Measurements from ENCODE around the gene PTPN2. TPM values are rescaled to one million over a fixed set of nuclear protein-coding genes. Genes with fewer than 3 reads are reported as not detected.

The PTPN2 gene
- polyA plus RNA-seq, 1 experiment = 25.9 TPM

DNA sequence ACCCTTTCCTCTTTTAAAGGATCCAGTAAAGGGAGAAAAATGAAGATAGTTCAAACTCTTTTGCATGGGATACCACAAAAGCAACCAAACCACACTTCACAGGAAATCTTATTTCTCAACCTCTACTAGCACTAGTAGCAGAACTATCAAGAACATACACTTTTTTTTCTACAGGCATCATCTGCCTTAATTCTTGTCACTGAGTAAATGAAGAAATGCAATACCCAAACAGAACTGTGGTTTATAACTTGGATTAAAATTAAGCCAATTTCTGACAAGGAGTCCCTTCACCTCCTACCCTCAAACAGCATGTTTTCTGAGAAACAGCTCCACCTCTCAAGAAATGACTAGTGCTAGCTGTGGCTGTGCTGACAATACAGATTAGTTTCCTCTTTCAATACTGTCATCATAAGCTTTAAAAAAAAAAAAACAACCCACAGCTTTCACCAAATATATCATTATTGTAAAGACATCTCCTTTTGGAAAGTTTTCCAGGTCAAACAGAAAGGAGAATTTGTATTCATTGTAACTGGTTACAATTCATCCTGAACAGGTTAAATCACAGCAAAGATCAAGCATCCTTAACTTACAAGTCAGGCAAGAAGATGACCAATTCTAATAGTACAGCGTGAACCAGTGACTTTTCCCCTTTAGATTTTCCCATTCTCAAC, 44.4 kb downstream of the PTPN2 start:
- Histone ChIP-seq H3K27ac (ENCODE audit: low read depth, low read length) (no peak overlapping the region), H3K9me3 (ENCODE audit: control insufficient read depth, insufficient read depth, low read length) (no peaks in the 10 kb centered on the region), H3K4me3 (ENCODE audit: low read depth, low read length) (no peak overlapping the region), H3K27me3 (ENCODE audit: control insufficient read depth, insufficient read depth, low read length) (no peaks in the 10 kb centered on the region)
- ChIA-PET POLR2A (interaction anchor here (0.6 kb wide), 1 partner anchor 44 kb away, joined by 6 read pairs; the partner anchor contains the start of gene PTPN2), CTCF (interaction anchor here (1.1 kb wide), 1 partner anchor 41 kb away, joined by 3 read pairs; no protein-coding TSS in a partner anchor)
- TF ChIP-seq, protein P1, sequence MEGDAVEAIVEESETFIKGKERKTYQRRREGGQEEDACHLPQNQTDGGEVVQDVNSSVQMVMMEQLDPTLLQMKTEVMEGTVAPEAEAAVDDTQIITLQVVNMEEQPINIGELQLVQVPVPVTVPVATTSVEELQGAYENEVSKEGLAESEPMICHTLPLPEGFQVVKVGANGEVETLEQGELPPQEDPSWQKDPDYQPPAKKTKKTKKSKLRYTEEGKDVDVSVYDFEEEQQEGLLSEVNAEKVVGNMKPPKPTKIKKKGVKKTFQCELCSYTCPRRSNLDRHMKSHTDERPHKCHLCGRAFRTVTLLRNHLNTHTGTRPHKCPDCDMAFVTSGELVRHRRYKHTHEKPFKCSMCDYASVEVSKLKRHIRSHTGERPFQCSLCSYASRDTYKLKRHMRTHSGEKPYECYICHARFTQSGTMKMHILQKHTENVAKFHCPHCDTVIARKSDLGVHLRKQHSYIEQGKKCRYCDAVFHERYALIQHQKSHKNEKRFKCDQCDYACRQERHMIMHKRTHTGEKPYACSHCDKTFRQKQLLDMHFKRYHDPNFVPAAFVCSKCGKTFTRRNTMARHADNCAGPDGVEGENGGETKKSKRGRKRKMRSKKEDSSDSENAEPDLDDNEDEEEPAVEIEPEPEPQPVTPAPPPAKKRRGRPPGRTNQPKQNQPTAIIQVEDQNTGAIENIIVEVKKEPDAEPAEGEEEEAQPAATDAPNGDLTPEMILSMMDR (IDR thresholded peaks at IDR 0.05; ENCODE audit: low read depth, low read length) = no peak
- no peak for DNase-seq (ENCODE audit: low read depth, low spot score)

DNA sequence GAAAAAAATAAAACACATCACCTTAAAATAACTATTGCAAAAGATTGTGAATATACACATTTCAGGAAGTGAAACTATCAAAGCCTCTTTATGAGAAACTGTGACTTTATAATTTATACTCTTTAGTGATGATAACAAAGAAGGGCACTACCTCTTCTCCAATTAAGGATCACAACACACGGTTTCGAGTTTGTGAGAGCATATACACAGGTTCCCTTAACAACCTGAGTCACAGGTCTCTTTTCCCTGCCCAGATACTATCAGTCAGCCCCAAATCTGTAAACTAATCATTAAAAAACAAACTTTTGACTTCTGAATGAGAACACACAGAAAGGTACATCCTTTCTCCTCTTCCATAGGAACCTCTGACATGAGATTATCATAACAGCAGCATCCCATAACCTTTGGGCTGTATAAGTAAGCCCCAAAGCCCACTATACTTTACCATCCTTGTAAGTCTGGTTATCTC, 44.9 kb downstream of the PTPN2 start:
- TF ChIP-seq, protein P1 (IDR thresholded peaks at IDR 0.05; ENCODE audit: low read depth, low read length) = no peak
- ChIA-PET CTCF (no interaction called here), POLR2A (no interaction called here)
- Histone ChIP-seq H3K9me3 (ENCODE audit: control insufficient read depth, insufficient read depth, low read length) (no peaks in the 10 kb centered on the region), H3K27me3 (ENCODE audit: control insufficient read depth, insufficient read depth, low read length) (no peaks in the 10 kb centered on the region), H3K4me3 (ENCODE audit: low read depth, low read length) (no peak overlapping the region), H3K27ac (ENCODE audit: low read depth, low read length) (no peak overlapping the region)
- DNase-seq (ENCODE audit: low read depth, low spot score) = no peak

DNA sequence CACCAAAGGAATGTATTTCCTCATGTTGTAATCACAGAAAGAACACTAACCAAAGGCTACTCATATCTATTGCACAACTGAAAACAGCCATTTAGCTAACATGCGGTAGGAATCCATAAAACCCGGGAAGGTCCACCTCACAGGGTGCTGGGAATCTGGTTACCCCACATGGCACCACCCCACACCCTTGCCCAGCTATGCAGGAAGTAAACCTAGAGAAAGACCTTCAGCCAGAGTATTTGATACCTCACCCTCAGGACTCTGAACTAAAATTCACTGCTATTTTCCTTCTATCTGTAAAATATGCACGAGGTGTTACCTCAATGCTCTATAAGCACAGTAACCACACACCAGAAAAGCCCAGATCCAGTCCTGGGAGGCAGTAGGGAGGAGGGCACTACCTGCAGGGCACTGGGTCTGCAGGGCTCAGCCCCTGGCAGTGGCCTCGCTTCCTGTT, 45.8 kb downstream of the PTPN2 start:
- H3K27me3 ChIP-seq (ENCODE audit: control insufficient read depth, insufficient read depth, low read length) = no peaks in the 10 kb centered on the region
- ChIA-PET CTCF (interaction anchor here (1.1 kb wide), 1 partner anchor 52 kb away, joined by 3 read pairs; no protein-coding TSS in a partner anchor), POLR2A (interaction anchor here (1.0 kb wide), 1 partner anchor 46 kb away, joined by 7 read pairs; the partner anchor contains the start of gene PTPN2)
- H3K4me3 ChIP-seq (ENCODE audit: low read depth, low read length) = peak overlapping the region; percentile 28
- DNase-seq (ENCODE audit: low read depth, low spot score) = peak; percentile 64
- H3K9me3 ChIP-seq (ENCODE audit: control insufficient read depth, insufficient read depth, low read length) = no peaks in the 10 kb centered on the region
- peak overlapping the region; percentile 94 for H3K27ac ChIP-seq (ENCODE audit: low read depth, low read length)
- TF ChIP-seq, protein P1 (IDR thresholded peaks at IDR 0.05; ENCODE audit: low read depth, low read length) = no peak

DNA sequence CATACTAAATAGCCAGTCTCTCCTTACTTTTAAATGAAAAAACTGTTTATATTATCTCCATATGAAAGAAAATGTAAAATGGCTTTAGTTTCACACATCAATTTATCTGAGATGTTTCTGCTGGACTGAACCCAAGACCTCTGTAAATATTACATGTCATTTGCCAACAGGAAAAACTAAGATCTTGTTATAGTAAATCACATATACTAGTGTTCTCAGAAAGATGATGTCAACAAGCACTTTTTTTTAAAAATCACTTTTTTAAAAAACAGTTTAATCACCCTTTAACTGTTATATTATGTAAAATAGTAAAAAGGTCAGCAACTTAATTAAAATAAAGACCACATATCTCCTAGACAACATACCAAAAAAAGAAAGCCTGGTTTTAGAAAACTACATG, 46.3 kb downstream of the PTPN2 start:
- TF ChIP-seq, protein P1 (IDR thresholded peaks at IDR 0.05; ENCODE audit: low read depth, low read length) = no peak
- H3K27me3 ChIP-seq (ENCODE audit: control insufficient read depth, insufficient read depth, low read length) = no peaks in the 10 kb centered on the region
- H3K4me3 ChIP-seq (ENCODE audit: low read depth, low read length) = no peak overlapping the region
- no peak overlapping the region for H3K27ac ChIP-seq (ENCODE audit: low read depth, low read length)
- ChIA-PET CTCF (interaction anchor here (1.1 kb wide), 1 partner anchor 52 kb away, joined by 3 read pairs; no protein-coding TSS in a partner anchor), POLR2A (interaction anchor here (1.0 kb wide), 1 partner anchor 46 kb away, joined by 7 read pairs; the partner anchor contains the start of gene PTPN2)
- H3K9me3 ChIP-seq (ENCODE audit: control insufficient read depth, insufficient read depth, low read length) = no peaks in the 10 kb centered on the region
- DNase-seq (ENCODE audit: low read depth, low spot score) = no peak

DNA sequence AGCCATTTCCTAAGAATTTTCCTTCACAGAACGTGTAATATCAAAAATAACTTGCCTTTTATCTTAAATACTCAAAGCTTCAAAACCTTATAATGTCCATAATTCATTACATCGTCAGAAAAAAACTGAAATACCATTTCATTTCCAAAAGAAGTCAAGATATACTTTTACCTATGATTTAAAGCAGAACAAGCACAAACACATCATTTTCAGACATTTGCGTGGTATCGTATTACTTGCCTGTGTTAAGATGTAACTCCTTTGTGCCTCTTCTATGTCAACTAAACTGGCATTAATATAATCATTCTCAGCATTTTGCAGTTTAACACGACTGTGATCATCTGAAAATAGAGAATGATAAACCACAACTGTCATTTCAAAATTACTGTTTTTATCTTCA, 47.5 kb downstream of the PTPN2 start:
- TF ChIP-seq, protein P1 (IDR thresholded peaks at IDR 0.05; ENCODE audit: low read depth, low read length) = no peak
- no peak overlapping the region for H3K4me3 ChIP-seq (ENCODE audit: low read depth, low read length)
- POLR2A ChIA-PET = no interaction called here
- H3K27ac ChIP-seq (ENCODE audit: low read depth, low read length) = no peak overlapping the region
- H3K9me3 ChIP-seq (ENCODE audit: control insufficient read depth, insufficient read depth, low read length) = no peaks in the 10 kb centered on the region
- DNase-seq (ENCODE audit: low read depth, low spot score) = no peak
- CTCF ChIA-PET = interaction anchor here (1.2 kb wide), 1 partner anchor 93 kb away, joined by 3 read pairs; no protein-coding TSS in a partner anchor
- H3K27me3 ChIP-seq (ENCODE audit: control insufficient read depth, insufficient read depth, low read length) = no peaks in the 10 kb centered on the region
